ENCODE measurements around the gene ATF6B.

Gene ATF6B

DNA sequence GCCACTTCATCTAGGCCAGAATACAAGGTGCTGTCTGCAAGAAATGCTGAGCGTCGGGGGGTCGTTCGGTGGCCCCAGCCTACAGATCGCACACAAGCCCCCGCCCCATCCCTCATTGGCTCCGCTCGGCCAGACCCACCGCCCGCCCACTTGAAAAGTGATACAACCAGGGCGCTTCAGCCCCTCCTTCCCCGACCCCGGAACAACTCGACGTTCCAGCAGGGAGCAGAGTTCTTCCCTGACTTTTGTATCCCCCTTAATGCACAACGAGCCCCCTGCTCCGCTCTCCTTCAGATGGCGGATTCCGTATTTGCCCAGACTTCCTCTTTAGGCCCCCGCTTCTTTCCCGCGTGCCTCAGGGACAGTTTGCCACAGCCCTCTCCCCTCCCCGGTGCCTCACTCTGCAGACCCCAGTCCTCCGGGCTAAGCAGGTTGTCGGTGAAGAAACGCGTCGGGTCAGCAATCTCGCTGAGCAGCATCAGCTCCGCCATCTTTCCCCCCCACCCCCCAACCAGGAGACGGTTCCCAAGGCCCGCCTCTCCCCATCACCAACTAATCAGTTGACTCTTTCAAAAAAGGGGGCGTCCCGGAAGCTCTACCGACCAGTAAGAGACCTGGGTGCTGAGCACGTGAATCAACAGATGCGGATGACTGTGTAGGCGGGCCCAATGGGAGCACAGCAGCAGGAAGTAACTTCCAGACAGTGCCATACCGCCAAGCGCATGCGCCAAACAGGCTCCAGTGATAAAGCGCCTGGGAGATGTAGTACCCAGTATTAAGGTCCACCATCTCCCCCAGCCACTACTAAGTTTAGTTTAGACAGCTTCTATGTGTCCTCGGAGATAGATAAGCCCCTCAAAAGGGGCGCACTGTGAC lies at the start of gene ATF6B:
ATF6B (minus strand) TSS at position 530 of the 876 bp plus-strand sequence; CDS start at position 491, 39 bp downstream.
- DNase-seq (ENCODE audit: low spot score) = peak; percentile 89

DNA sequence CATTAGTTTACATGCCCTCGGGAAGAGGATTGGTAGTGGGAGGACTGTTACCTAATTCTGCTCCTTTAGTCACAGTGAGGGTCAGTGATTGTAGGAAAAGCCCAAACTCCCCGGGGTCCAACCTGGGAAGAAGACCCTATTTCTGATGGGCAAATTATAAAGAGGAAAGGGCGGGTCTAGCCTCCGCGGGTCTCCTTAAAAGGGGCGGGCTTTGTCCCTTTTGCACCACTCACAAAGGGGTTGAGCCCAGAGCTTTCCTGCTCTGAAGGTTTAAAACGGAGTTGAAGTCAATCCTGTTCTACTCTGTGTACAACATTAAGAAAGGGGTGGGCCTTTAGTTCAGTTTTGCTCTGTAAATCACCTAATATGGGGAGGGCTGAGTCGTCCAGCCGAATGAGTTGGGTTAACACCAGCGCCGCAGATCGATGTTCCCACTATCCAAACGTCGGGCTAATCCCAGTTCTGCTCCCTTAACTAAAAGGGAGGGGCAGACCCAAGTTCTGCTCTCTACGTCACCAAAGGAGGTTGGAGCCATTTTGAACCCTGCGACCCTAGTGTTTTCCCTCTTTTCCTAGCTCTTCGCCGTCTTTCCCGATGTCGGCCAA lies 49.2 kb upstream of the ATF6B start:
- DNase-seq (ENCODE audit: low spot score) = no peak

DNA sequence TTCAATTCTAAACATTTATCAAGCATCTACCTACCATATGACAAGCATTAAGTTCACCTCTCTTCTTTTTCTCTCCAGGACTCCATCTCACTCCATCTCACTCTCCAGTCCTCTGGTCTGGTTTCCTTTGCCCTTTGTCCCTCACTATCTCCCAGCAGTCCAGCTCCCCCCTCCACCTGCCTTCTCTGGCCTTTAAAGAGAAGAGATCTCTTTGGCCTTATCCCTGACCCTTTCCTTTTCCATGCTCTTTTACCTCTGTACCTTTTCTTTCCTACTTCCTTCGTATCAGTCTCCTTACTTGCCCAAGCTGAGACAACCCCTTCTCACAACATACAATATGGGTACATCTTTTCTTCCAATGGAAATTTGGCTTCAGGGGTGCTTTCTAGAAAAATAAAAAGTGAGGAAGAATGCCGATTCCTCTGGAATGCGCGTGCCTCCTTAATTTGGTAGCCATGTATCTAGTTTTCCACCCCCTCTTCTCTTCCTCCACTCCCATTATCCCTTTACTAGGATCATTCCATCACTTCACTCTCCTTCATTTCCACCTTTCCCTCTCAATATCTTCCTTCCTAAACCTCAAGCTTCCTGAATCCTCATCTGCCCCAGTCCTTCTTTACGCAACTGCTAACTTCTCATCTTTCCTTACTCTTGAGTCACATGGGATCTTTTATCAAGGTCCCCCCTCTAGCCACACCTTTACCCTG lies 48.6 kb upstream of the ATF6B start:
- no peak for DNase-seq (ENCODE audit: low spot score)

DNA sequence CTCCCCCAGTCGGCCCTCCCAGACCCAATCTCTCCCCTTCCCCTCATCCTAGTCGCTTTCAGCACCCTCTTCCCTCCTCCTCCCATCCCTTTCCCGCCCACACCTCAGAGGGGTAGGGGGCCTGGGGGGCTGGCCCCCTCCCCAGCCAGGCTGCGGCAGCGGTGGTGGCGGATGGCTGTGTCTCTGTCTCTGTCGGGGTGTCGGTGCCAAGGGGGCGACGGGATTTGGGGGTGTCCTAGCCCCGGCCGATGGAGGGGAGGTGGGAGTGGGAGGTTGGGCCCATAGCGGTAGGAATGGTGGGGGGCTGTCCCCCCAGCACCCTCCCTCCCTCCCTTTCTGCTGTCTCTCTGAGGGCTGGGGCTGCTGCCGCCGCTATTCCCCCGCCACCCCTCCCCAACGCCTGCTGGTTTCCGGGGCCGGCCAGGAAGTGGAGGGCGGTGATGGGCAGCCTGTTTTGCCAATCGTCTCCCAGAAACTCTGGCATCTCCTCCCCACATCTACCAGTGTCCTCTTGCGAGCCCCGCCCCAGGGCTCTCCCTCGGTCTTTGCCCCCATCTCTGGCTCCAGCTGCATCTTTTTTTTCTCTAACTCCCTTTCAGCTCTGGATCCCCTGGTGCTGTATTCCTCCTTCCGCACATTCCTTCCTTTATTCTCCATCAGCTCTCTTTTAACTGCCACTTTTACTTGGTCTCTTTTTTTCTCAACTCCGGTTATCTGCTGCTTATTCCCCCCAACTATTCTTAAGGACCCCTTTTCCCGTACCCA lies 47.8 kb upstream of the ATF6B start, which contains the start of gene AGPAT1:
AGPAT1 (minus strand) TSS at position 374 of the 765 bp plus-strand sequence. CDS start 4,588 bp downstream, outside the sequence.
- peak; percentile 86 for DNase-seq (ENCODE audit: low spot score)

DNA sequence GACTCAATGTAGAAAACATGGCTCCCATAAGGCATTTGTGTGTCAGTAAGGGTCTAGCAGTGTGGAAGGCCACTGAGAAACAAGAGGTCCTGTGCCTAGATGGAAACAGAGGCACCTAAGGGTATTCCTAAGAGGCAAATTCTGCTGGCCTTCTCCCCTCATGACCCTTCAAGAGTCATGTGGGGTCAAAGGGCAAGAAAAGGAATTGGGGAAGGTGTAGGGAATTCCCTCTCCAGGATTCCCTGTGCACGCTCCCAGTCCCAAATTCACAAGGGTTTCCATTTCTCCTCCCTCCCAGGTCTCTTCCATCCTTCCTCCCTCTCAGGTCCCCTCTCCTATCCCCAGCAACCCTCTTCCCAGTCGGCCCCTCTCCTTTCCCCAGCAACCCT lies 47.3 kb upstream of the ATF6B start:
- no peak for DNase-seq (ENCODE audit: low spot score)

DNA sequence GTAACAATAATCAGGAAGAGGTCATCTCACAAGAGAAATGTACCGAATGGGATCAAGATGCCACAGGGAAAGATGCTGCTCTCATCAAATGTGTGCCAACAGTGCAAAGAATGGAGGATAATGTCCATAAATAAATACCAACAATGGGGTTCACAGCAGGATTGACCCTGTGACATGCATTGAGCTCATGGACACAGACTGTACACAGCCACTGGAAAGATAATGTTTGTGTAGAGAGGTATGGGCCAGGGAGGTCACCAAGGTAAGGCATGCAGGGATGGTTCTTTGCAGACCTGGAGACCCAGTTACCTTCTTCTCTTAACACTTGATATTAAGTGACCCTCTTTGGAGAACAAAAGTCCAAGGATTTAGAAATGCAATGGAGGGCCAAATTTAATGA lies 46.4 kb upstream of the ATF6B start:
- no peak for DNase-seq (ENCODE audit: low spot score)

DNA sequence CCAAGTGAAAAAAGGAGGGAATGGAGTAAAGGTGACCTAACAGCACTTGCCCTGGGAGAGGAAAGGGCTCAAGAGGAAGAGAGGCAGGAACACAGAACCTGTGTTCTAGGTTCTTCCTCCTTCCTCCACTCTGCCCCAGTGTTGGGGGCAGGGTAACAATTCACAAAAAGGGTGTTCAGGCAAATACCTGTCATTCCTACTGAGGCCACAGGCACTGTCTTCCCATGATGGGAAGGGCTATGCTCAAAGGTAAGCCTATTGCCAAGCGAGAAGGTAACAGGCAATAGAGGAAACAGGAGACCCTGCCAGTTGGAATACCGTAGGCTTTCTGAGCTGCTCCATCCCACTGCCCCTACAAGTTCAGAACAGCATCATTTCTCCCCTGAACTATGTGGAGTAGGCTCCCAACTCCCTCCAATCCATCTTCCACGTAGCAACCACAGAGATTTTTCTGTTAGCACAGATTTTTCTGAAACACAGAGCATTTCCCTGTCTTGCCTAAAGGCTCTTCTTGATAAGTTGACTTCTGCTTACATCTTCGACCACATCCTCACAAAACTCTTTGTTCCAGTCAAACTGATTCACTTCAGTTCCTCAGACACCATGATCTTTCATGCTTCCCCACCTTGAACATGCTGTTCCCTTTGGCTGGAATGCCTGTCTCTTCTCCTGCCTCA lies 45.1 kb upstream of the ATF6B start:
- DNase-seq (ENCODE audit: low spot score) = no peak

DNA sequence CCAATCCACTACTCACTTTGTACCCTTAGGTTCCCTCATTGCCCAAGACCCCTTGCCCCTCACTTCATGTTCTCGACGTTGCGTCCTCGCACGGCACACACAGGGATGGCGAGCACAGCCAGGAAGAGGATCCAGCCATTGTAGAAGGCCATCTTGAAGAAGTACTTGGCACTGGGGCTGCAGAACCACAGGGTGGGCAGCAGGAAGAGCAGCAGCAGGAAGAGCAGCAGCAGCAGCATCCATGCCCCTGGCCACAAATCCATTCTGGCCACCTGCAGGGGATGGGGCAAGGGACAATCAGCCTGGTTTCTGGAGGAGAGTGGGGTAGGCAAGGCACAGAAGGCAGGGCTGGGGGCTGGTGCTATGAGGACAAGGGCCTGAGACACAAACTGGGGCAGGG lies 43.2 kb upstream of the ATF6B start:
- DNase-seq (ENCODE audit: low spot score) = no peak

DNA sequence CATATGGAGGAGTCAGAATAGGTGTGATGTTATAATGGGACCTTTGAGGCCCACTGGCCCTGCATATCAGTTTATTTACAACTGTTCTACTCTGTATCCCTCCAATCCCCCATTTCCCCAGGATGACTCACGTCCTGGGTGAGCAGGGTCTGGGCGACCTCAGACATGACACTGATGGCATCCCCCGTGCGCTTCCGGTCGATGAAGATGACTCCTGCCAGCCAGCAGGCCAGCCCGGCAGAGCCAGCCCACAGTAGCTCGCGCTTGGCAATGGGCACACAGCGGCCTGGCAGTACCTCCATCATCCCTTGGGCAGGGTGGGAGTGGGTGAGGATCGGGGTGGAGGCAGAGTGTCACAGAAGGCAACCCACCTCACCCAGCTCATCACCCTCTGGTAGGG lies 42.2 kb upstream of the ATF6B start:
- no peak for DNase-seq (ENCODE audit: low spot score)

DNA sequence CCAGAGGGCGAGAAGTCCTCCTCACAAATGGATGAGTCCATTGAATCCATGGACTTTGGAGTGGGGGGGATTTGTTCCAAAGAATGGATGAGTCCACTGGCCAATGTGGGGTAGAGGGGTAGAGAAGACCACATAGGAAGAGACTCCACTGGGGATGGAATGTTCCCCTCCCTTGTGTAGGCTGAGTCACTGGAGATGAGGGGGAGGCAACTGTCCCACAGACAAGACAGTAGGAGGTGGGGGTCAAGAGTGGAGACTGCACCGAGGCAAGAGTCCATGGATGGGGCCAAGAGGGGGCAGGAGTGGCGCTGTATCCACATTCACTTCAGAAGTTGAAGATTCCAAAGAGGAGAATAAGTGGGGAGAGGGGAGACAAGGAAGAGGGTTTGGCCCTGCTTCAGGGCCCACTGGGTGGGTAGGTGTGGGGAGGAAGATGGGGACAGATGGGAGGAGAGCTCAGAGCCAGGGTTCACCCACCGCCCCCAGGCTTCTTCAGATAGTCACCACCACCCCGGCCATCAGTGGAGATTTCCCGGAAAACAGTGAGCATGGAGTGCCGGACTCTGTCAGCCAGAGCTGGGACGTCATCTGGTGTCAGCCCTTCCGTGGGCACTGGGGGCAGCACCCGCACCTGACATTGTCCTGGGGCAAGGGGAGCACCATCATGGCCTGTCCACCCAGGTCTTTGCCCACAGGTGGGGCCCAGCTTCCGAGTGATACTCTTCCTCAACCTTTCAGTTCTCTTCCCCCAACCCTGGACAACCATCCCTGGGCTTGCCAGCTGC lies 41.0 kb upstream of the ATF6B start:
- DNase-seq (ENCODE audit: low spot score) = no peak

DNA sequence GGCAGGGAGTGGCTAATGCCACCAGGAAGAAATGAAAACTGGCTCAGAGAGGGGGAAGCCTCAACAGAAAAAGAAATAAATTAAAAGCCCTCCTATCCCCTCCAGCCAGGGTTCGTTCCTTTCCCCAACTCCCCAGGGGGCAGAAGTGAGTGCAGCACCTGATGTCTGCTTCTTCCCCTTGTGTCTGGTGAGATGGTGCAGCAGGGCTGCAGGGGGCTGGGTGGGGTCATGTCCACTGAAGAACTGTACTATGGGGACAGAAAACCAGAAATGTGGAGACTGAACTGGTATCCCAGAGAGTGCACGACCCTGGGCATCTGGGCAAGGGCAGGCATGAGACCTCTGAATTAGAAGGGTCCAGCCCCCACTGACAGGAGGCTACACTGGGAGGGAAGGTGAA lies 40.3 kb upstream of the ATF6B start:
- no peak for DNase-seq (ENCODE audit: low spot score)

DNA sequence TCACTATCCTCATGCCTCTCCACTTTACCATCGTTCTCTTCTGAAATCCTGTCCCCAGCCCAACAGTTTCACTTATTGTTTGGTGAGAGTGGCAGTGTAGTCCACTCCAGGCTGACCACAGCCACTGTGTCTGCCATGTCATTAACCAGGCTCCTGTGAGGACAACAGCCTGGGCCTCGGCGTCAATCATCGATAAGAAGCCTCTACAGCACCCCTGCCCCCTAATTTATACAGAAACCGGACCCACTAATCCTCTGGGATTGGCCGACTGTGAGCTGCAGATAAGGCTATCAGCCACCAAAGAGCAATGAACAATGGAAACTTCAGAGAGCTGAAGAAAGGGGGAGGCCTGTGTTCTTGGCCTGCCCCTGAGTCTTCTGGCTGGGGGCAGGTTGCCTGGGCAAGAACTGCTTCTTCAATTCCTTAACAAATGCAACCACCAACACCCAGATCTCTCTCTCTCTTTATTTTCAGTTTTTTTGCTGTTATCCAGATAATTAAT lies 39.8 kb upstream of the ATF6B start:
- no peak for DNase-seq (ENCODE audit: low spot score)

DNA sequence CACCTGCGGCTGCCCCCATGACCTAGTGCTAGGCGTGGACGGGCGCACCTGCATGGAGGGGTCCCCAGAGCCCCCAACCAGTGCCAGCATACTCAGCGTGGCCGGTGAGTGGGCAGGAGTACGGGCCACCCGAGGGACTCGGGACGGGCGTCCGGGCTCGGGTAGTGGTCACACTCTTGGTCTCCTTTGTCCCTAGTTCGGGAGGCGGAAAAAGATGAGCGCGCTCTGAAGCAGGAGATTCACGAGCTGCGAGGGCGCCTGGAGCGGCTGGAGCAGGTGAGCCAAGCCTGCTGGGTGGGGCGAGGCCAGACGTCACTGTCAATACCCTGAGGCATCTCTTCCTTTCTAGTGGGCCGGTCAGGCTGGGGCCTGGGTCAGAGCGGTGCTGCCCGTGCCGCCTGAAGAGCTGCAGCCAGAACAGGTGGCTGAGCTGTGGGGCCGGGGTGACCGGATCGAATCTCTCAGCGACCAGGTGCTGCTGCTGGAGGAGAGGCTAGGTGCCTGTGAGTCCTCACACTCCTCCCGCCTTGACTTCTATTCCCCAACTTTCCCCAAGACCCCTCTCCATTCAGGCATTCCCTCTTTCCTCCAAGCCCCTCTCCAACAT lies 39.2 kb upstream of the ATF6B start:
- no peak for DNase-seq (ENCODE audit: low spot score)

DNA sequence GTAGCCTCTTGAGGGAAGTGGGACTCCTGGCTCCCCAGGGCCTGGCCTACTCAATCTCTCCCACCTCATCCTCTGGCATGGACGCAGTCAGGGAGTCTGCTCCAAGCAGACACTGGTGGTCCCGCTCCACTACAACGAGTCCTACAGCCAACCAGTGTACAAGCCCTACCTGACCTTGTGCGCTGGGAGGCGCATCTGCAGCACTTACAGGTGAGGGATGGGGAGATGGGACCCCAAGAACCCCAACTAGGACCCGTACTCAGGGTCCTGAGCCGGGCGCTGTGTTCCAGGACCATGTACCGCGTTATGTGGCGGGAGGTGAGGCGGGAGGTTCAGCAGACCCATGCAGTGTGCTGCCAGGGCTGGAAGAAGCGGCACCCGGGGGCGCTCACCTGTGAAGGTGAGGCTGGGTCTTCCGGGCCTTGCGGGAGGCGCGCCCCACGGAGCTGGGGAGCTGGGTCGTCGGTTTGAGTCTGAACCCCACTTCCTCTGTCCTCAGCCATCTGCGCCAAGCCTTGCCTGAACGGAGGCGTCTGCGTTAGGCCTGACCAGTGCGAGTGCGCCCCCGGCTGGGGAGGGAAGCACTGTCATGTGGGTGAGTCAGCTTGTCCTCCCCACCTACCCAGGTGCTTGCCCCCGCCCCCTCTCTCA lies 38.5 kb upstream of the ATF6B start:
- DNase-seq (ENCODE audit: low spot score) = no peak

DNA sequence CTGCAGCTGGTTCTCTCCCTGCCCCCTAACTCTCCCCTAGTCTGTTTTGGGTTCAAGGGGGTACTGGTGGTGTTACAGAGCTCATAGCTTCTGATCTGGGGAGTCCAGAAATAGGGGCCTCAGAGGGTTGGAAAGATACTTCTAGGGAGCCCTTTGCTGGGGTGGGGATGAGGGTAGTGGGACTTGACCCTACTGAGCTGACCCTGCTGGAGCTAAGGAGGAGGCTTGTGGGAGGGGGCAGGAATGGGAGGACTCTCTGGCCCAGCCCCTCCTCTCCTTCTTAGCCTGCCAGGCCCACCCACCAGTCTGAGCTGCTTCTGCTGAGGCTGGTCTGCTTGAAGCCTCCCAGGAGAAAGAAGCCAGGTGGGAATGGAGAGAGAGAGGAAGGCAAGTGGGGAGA lies 36.2 kb upstream of the ATF6B start, which contains the start of gene EGFL8:
EGFL8 (plus strand) TSS at position 301 of the 400 bp plus-strand sequence. CDS start 1,571 bp downstream, outside the sequence.
- no peak for DNase-seq (ENCODE audit: low spot score)

DNA sequence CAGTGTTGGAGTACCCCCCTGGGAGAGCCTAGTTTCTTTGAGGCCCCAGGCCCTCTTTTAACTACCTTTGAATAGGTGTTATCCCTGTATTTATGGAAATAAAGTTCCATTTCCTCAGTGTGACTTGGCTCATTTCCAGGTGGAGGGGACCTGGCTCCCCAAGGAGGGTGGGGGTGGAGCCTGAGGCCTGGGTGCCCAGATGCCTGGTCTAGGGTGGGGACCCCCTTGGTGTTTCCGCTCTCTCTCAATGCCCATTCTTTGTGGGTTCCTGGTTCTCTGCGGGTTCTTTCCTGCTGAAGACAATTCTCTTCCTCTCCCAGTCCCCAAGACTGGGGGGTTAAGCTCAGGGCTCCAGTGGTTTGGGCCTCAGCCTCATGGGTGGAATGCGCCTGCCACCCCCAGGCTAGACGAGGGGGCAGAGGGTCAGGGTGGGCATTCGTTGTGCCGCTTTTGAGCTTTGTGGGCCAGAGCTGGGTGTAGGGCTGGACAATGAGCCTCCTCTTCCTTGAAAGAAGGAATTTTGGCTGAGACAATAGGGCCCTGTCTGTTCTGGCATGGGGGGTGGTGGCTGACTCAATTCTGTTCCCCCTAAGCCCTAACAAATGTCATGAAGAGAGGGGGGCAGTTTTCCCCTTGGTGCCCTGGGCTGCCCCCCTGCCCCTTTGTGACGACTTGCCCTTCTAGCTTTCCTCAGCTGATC lies 35.7 kb upstream of the ATF6B start:
- no peak for DNase-seq (ENCODE audit: low spot score)

DNA sequence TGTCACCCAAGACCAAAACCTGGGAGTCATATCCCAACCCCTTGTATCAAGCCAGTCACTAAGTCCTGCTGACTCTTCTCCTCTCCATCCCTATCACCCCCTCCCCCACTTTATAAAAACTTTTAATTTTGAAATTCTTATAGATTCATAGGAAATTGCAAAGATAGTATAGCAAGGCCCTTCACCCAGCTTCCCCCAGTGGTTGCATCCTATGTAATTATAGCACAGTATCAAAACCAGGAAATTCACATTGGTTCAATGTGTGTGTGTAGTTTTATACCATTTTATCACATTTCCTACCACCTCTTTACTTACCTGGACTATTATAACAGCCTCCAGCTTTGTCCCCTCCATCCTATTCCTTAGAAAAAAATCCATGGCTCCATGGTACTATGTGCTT lies 30.0 kb upstream of the ATF6B start:
- no peak for DNase-seq (ENCODE audit: low spot score)

DNA sequence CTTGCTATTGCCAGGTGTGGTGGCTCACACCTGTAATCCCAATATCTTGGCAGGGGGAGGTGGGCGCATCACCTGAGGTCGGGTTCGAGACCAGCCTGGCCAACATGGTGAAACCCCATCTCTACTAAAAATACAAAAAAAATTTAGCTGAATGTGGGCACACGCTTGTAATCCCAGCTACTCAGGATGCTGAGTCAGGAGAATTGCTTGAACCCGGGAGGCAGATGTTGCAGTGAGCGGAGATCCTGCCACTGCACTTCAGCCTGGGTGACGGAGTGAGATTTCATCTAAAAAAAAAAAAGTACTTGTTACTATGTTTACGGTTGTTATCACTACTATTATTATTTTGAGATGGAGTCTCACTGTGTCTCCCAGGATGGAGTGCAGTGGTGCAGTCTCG lies 28.8 kb upstream of the ATF6B start:
- no peak for DNase-seq (ENCODE audit: low spot score)

Data from HuH-7.5 (cell line).